Panc1 (cell line): ENCODE results near the gene MARVELD3. TPM values are rescaled to one million over a fixed set of nuclear protein-coding genes. Genes with fewer than 3 reads are reported as not detected.

Source experiments
- ATAC-seq: fragments of 200-7000 bp; cut with Tn5 transposase; 2 replicates; pipeline ENCODE4 v1.9.1; 2020; ENCODE audit warnings: mild to moderate bottlenecking, moderate library complexity
- BruUV-seq: library from RNA; stranded (reverse); fragments of 400-500 nt; replicated peaks from 2 replicates; lab custom pipeline; 2021; lab: Mats Ljungman, UMichigan
- CTCF ChIA-PET: fragments of 300-600 bp; sonication (Branson Sonifier 250); formaldehyde crosslinking; loops from one replicate; lab custom pipeline; 2022; ENCODE audit warnings: antibody characterized with exemption; lab: Charles Lee
- POLR2A ChIA-PET: fragments of 300-600 bp; sonication (Branson Sonifier 250); formaldehyde crosslinking; loops from one replicate; lab custom pipeline; 2022; ENCODE audit warnings: antibody characterized with exemption; lab: Charles Lee
- DNase-seq: peaks from one replicate; pipeline ENCODE4 v3.0.0-alpha.2; 2010; ENCODE audit warnings: low read depth, low spot score
- H3K27ac ChIP-seq: 2 replicates; pipeline ENCODE4 v1.5.1; 2011; ENCODE audit warnings: mild to moderate bottlenecking, low read length, inconsistent platforms
- H3K27me3 ChIP-seq: fragments of 200-500 bp; sonication (Bioruptor generic); 2 replicates; pipeline ENCODE4 v1.6.0; 2014; ENCODE audit warnings: low read length, inconsistent platforms; ENCODE audit not compliant: control insufficient read depth, insufficient read depth
- H3K36me3 ChIP-seq: fragments of 200-500 bp; sonication (Bioruptor generic); 2 replicates; pipeline ENCODE4 v1.5.1; 2014; ENCODE audit warnings: inconsistent platforms, mild to moderate bottlenecking, low read length, moderate library complexity; ENCODE audit not compliant: control insufficient read depth, insufficient read depth
- H3K4me1 ChIP-seq: 2 replicates; pipeline ENCODE4 v1.5.1; 2011; ENCODE audit warnings: inconsistent platforms, mild to moderate bottlenecking, low read length, moderate library complexity; ENCODE audit not compliant: control insufficient read depth, insufficient read depth
- H3K4me3 ChIP-seq, 2 experiments: 2 replicates each; pipeline ENCODE4 v1.5.1; 2011 to 2012; ENCODE audit warnings: low read depth in 2 of 2, low read length in 2 of 2, mild to moderate bottlenecking in 2 of 2, inconsistent platforms in 1 of 2, moderate library complexity in 1 of 2
- H3K9me3 ChIP-seq: fragments of 200-500 bp; sonication (Bioruptor generic); 2 replicates; pipeline ENCODE4 v1.5.1; 2014; ENCODE audit warnings: low read depth, mild to moderate bottlenecking, inconsistent platforms, low read length, moderate library complexity; ENCODE audit not compliant: control insufficient read depth, insufficient read depth
- POLR2AphosphoS5 ChIP-seq: IDR thresholded peaks from 2 replicates; pipeline ENCODE4 v1.6.1; 2012; ENCODE audit warnings: mild to moderate bottlenecking, low read depth, low read length, moderate library complexity
- SIN3A ChIP-seq: IDR thresholded peaks from 2 replicates; pipeline ENCODE4 v1.6.1; 2012; ENCODE audit warnings: low read depth, mild to moderate bottlenecking, low read length, moderate library complexity, borderline replicate concordance; ENCODE audit not compliant: insufficient read depth
- TCF7L2 ChIP-seq: IDR thresholded peaks from 2 replicates; pipeline ENCODE4 v1.6.1; 2011; ENCODE audit warnings: mild to moderate bottlenecking, low read depth, low read length, inconsistent platforms
- in situ Hi-C: cut with HindIII; loops from 2 replicates; pipeline ENCODE4 v1.10.0; 2016; ENCODE audit warnings: low sequenced_read_pairs, low pct_unique_long_range_greater_than_20kb
- intact Hi-C: fragments of 100-400 bp; cut with micrococcal nuclease; formaldehyde crosslinking; loops from one replicate; pipeline ENCODE4 v1.10.0; 2022; ENCODE audit not compliant: unreplicated experiment
- total RNA-seq: library from RNA; stranded (reverse); gene quantifications from one replicate; pipeline ENCODE4 v1.2.1, GENCODE V29; 2021; ENCODE audit not compliant: unreplicated experiment
- TF ChIP-seq, protein P1 (sequence below): fragments of 450-650 bp; IDR thresholded peaks from 2 replicates; pipeline ENCODE4 v1.5.1; 2017; ENCODE audit warnings: mild to moderate bottlenecking
- TF ChIP-seq, protein P2 (sequence below), 2 experiments: IDR thresholded peaks; 2 replicates each; pipeline ENCODE4 v1.6.1; 2011 to 2012; ENCODE audit warnings: low read depth in 2 of 2, control low read depth in 1 of 2, low read length in 1 of 2, mild to moderate bottlenecking in 1 of 2, moderate library complexity in 1 of 2; ENCODE audit not compliant: insufficient read depth in 1 of 2

MARVELD3 gene
- total RNA-seq, 1 experiment from 2014 or later, result 0.08 TPM

DNA sequence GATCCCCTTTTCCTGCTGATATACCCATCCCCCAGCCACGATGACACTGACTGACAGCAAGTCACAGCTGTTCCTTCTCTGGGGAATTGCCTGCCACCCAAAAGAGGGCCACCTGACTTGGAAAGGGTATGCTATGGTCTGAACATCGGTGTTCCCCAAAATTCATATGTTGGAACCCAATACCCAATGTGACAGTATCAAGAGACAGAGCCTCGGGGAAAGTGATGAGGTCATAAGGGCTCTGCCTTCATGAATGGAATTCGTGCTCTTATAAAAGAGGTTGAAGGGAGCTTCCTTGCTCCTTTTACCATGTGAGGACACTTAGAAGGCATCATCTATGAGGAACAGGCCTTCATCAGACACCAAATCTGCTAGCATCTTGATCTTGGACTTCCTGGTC lies 7.6 kb upstream of the MARVELD3 start:
- H3K9me3 ChIP-seq, result no peaks in the 10 kb centered on the region
- no TSS peak for BruUV-seq
- in situ Hi-C loops (no loop called here), intact Hi-C loops (no loop called here)
- no peaks in the 10 kb centered on the region for H3K27me3 ChIP-seq
- no peaks in the 10 kb centered on the region for H3K4me1 ChIP-seq
- ATAC-seq, result no peak
- ChIA-PET CTCF (no interaction called here), POLR2A (no interaction called here)
- H3K4me3 ChIP-seq, result no peak overlapping the region
- no peak for TF ChIP-seq TCF7L2
- TF ChIP-seq POLR2AphosphoS5, result no peak
- TF ChIP-seq, protein P1, sequence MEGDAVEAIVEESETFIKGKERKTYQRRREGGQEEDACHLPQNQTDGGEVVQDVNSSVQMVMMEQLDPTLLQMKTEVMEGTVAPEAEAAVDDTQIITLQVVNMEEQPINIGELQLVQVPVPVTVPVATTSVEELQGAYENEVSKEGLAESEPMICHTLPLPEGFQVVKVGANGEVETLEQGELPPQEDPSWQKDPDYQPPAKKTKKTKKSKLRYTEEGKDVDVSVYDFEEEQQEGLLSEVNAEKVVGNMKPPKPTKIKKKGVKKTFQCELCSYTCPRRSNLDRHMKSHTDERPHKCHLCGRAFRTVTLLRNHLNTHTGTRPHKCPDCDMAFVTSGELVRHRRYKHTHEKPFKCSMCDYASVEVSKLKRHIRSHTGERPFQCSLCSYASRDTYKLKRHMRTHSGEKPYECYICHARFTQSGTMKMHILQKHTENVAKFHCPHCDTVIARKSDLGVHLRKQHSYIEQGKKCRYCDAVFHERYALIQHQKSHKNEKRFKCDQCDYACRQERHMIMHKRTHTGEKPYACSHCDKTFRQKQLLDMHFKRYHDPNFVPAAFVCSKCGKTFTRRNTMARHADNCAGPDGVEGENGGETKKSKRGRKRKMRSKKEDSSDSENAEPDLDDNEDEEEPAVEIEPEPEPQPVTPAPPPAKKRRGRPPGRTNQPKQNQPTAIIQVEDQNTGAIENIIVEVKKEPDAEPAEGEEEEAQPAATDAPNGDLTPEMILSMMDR, result no peak
- TF ChIP-seq, protein P2, sequence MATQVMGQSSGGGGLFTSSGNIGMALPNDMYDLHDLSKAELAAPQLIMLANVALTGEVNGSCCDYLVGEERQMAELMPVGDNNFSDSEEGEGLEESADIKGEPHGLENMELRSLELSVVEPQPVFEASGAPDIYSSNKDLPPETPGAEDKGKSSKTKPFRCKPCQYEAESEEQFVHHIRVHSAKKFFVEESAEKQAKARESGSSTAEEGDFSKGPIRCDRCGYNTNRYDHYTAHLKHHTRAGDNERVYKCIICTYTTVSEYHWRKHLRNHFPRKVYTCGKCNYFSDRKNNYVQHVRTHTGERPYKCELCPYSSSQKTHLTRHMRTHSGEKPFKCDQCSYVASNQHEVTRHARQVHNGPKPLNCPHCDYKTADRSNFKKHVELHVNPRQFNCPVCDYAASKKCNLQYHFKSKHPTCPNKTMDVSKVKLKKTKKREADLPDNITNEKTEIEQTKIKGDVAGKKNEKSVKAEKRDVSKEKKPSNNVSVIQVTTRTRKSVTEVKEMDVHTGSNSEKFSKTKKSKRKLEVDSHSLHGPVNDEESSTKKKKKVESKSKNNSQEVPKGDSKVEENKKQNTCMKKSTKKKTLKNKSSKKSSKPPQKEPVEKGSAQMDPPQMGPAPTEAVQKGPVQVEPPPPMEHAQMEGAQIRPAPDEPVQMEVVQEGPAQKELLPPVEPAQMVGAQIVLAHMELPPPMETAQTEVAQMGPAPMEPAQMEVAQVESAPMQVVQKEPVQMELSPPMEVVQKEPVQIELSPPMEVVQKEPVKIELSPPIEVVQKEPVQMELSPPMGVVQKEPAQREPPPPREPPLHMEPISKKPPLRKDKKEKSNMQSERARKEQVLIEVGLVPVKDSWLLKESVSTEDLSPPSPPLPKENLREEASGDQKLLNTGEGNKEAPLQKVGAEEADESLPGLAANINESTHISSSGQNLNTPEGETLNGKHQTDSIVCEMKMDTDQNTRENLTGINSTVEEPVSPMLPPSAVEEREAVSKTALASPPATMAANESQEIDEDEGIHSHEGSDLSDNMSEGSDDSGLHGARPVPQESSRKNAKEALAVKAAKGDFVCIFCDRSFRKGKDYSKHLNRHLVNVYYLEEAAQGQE (IDR thresholded peaks at IDR 0.05; ENCODE audit: insufficient read depth in 1 of 2, low read depth in 2 of 2, low read length in 1 of 2), result no peak
- TF ChIP-seq SIN3A, result no peak
- H3K36me3 ChIP-seq, result no peaks in the 10 kb centered on the region
- DNase-seq, result no peak
- no peak overlapping the region for H3K27ac ChIP-seq

DNA sequence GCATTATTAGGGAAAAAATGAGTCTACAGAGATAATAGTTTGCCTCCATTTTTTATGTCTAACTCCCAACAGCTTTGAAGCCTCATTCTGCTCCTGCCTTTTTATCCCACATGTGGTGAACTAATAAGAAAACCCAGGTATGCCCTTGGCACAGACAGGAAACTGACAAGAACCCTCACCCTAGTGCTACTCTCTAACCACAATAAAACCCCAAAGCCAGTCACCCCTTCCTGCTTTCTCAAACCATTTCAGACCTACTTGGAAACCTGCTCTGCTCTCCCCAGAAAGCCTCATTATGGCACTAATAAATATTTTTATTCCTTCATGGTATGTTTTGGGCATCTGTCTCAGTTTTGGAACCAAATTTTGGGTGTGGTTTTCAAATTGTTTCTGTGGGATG lies 3.9 kb upstream of the MARVELD3 start:
- BruUV-seq, result no TSS peak
- POLR2A ChIA-PET, result no interaction called here
- ATAC-seq, result no peak
- Histone ChIP-seq H3K4me1 (no peaks in the 10 kb centered on the region), H3K4me3 (no peak overlapping the region), H3K27ac (no peak overlapping the region), H3K36me3 (peaks cover 2% of the 10 kb centered on the region; the same call in 1 of the 2 replicates), H3K27me3 (peaks cover 2% of the 10 kb centered on the region; the same call in 1 of the 2 replicates), H3K9me3 (no peaks in the 10 kb centered on the region)
- TF ChIP-seq POLR2AphosphoS5 (no peak), SIN3A (no peak), TCF7L2 (no peak)
- TF ChIP-seq, protein P1, result no peak
- TF ChIP-seq, protein P2 (IDR thresholded peaks at IDR 0.05; ENCODE audit: insufficient read depth in 1 of 2, low read depth in 2 of 2, low read length in 1 of 2), result no peak
- DNase-seq, result no peak
- in situ Hi-C loops (no loop called here), intact Hi-C loops (no loop called here)
- CTCF ChIA-PET, result no interaction called here
